H1 (cell line): ENCODE results near the gene PPP1R3C. TPM values are rescaled to one million over a fixed set of nuclear protein-coding genes. Genes with fewer than 3 reads are reported as not detected.

Source experiments
- CTCF ChIA-PET: fragments of 300-600 bp; sonication (Branson Sonifier 250); formaldehyde crosslinking; loops from one replicate; lab custom pipeline; 2021; ENCODE audit not compliant: partially characterized antibody; lab: Charles Lee
- POLR2A ChIA-PET: fragments of 300-600 bp; sonication (Branson Sonifier 250); formaldehyde crosslinking; loops from one replicate; lab custom pipeline; 2021; ENCODE audit warnings: inconsistent platforms; ENCODE audit not compliant: partially characterized antibody; lab: Charles Lee
- DNase-seq, 2 experiments: peaks; one replicate each; pipeline versions ENCODE4 v3.0.0 to v3.0.0-alpha.2; 2010 to 2022; ENCODE audit warnings: low spot score in 2 of 2, low read depth in 1 of 2, mixed read lengths in 1 of 2
- FAIRE-seq: peaks from 2 replicates; lab custom pipeline; 2011; peaks lifted over from hg19 to GRCh38; lab: Jason Lieb, UNC
- H2AFZ ChIP-seq: 2 replicates; pipeline ENCODE4 v1.8.1; 2012; ENCODE audit warnings: low read length, inconsistent platforms
- H2AK5ac ChIP-seq: 2 replicates; pipeline ENCODE4 v1.6.1; 2013; ENCODE audit warnings: low read depth, low read length
- H2BK120ac ChIP-seq: replicated peaks from 2 replicates; pipeline ENCODE3; 2013; ENCODE audit warnings: low read depth, low read length, inconsistent platforms
- H2BK12ac ChIP-seq: 2 replicates; pipeline ENCODE4 v1.6.1; 2013; ENCODE audit warnings: low read depth, low read length
- H2BK15ac ChIP-seq: 2 replicates; pipeline ENCODE4 v1.6.1; 2013; ENCODE audit warnings: low read length
- H2BK20ac ChIP-seq: 2 replicates; pipeline ENCODE4 v1.6.1; 2013; ENCODE audit warnings: low read length
- H2BK5ac ChIP-seq: 2 replicates; pipeline ENCODE4 v1.6.1; 2013; ENCODE audit warnings: low read depth, low read length
- H3K14ac ChIP-seq: 2 replicates; pipeline ENCODE4 v1.6.1; 2013; ENCODE audit warnings: inconsistent platforms; ENCODE audit not compliant: insufficient read length
- H3K18ac ChIP-seq: 2 replicates; pipeline ENCODE4 v1.6.1; 2013; ENCODE audit warnings: low read length; ENCODE audit errors: extremely low read depth
- H3K23ac ChIP-seq: 2 replicates; pipeline ENCODE4 v1.6.1; 2013; ENCODE audit warnings: inconsistent platforms; ENCODE audit not compliant: insufficient read length
- H3K23me2 ChIP-seq: 2 replicates; pipeline ENCODE4 v1.6.1; 2013; ENCODE audit warnings: low read depth, low read length
- H3K27ac ChIP-seq: 2 replicates; pipeline ENCODE4 v1.6.1; 2011; ENCODE audit warnings: low read depth, low read length, inconsistent platforms
- H3K27me3 ChIP-seq, 4 experiments: replicated peaks in 1 of 4; 1 replicate in 1 of 4; 2 replicates in 3 of 4; pipeline versions ENCODE4 v1.6.1 to v1.8.1; 2011 to 2013; ENCODE audit warnings: low read length in 3 of 4, mild to moderate bottlenecking in 3 of 4, inconsistent platforms in 2 of 4, mixed read lengths in 2 of 4, moderate library complexity in 1 of 4; ENCODE audit not compliant: control insufficient read depth in 3 of 4, insufficient read depth in 3 of 4; ENCODE audit errors: extremely low read depth in 1 of 4
- H3K36me3 ChIP-seq, 4 experiments: 2 replicates each; pipeline versions ENCODE4 v1.6.1 to v1.8.1; 2011 to 2013; ENCODE audit warnings: mild to moderate bottlenecking in 4 of 4, low read length in 3 of 4, moderate library complexity in 2 of 4, control low read depth in 1 of 4, inconsistent platforms in 1 of 4; ENCODE audit not compliant: insufficient read depth in 4 of 4, control insufficient read depth in 2 of 4
- H3K4ac ChIP-seq: replicated peaks from 2 replicates; pipeline ENCODE3; 2013; ENCODE audit warnings: low read length, low read depth, mixed read lengths, inconsistent platforms; ENCODE audit not compliant: insufficient read length
- H3K4me1 ChIP-seq, 4 experiments: replicated peaks in 1 of 4; 1 replicate in 1 of 4; 2 replicates in 3 of 4; pipeline versions ENCODE4 v1.6.1 to v1.8.1; 2011 to 2013; ENCODE audit warnings: low read length in 3 of 4, inconsistent platforms in 2 of 4, mixed read lengths in 1 of 4; ENCODE audit not compliant: insufficient read depth in 4 of 4, control insufficient read depth in 3 of 4
- H3K4me2 ChIP-seq, 2 experiments: 2 replicates each; pipeline versions ENCODE4 v1.6.1 to v1.8.1; 2011 to 2013; ENCODE audit warnings: low read depth in 2 of 2, low read length in 2 of 2, control low read depth in 1 of 2, inconsistent platforms in 1 of 2, mild to moderate bottlenecking in 1 of 2; ENCODE audit not compliant: insufficient read depth in 1 of 2
- H3K4me3 ChIP-seq, 4 experiments: fragments of 200-600, 300-600 bp in 1 of 4; sonication (generic), shearing (Covaris generic), sonication (Bioruptor Twin) in 1 of 4; 2 replicates each; pipeline versions ENCODE4 v1.5.1 to v1.8.1; 2011 to 2016; ENCODE audit warnings: low read length in 4 of 4, low read depth in 3 of 4, control low read depth in 2 of 4, inconsistent platforms in 2 of 4, mild to moderate bottlenecking in 2 of 4, mixed read lengths in 1 of 4, moderate library complexity in 1 of 4; ENCODE audit not compliant: insufficient read depth in 2 of 4; ENCODE audit errors: extremely low read depth in 1 of 4
- H3K56ac ChIP-seq: replicated peaks from 2 replicates; pipeline ENCODE3; 2013; ENCODE audit warnings: low read depth, mild to moderate bottlenecking, mixed read lengths, low read length, inconsistent platforms; ENCODE audit not compliant: insufficient read length
- H3K79me1 ChIP-seq: 2 replicates; pipeline ENCODE4 v1.6.1; 2013; ENCODE audit warnings: low read depth, low read length, control low read depth
- H3K79me2 ChIP-seq, 2 experiments: 2 replicates each; pipeline versions ENCODE4 v1.6.1 to v1.8.1; 2012 to 2013; ENCODE audit warnings: low read length in 2 of 2, mild to moderate bottlenecking in 2 of 2, inconsistent platforms in 1 of 2; ENCODE audit not compliant: insufficient read depth in 2 of 2, control insufficient read depth in 1 of 2
- H3K9ac ChIP-seq, 4 experiments: replicated peaks in 1 of 4; 1 replicate in 1 of 4; 2 replicates in 3 of 4; pipeline versions ENCODE4 v1.6.1 to v1.8.1; 2011 to 2013; ENCODE audit warnings: low read depth in 3 of 4, low read length in 3 of 4, control low read depth in 2 of 4, mild to moderate bottlenecking in 2 of 4, moderate library complexity in 2 of 4, inconsistent platforms in 1 of 4; ENCODE audit errors: extremely low read depth in 1 of 4
- H3K9me3 ChIP-seq, 2 experiments: 2 replicates each; pipeline versions ENCODE4 v1.6.1 to v1.8.1; 2012 to 2013; ENCODE audit warnings: mild to moderate bottlenecking in 2 of 2, moderate library complexity in 2 of 2, control low read depth in 1 of 2, inconsistent platforms in 1 of 2, low read depth in 1 of 2, low read length in 1 of 2, mixed read lengths in 1 of 2; ENCODE audit not compliant: insufficient read depth in 2 of 2
- H4K20me1 ChIP-seq, 2 experiments: replicated peaks in 1 of 2; 2 replicates each; pipeline versions ENCODE3 to v1.8.1; 2011 to 2013; ENCODE audit warnings: inconsistent platforms in 2 of 2, low read length in 2 of 2, mild to moderate bottlenecking in 1 of 2; ENCODE audit not compliant: insufficient read depth in 2 of 2, control insufficient read depth in 1 of 2
- H4K5ac ChIP-seq: 2 replicates; pipeline ENCODE4 v1.6.1; 2013; ENCODE audit warnings: low read length, low read depth, mixed read lengths, inconsistent platforms; ENCODE audit not compliant: insufficient read length
- H4K8ac ChIP-seq: 2 replicates; pipeline ENCODE4 v1.8.0; 2013; ENCODE audit warnings: mild to moderate bottlenecking, moderate library complexity, low read length, inconsistent platforms; ENCODE audit not compliant: insufficient read depth; ENCODE audit errors: extremely low read depth
- H4K91ac ChIP-seq: replicated peaks from 2 replicates; pipeline ENCODE3; 2013; ENCODE audit warnings: low read length, mixed read lengths, inconsistent platforms; ENCODE audit not compliant: insufficient read length
- FOSL1 ChIP-seq: IDR thresholded peaks from 2 replicates; pipeline ENCODE4 v1.6.1; 2011; ENCODE audit warnings: mild to moderate bottlenecking, low read depth, low read length, moderate library complexity; ENCODE audit not compliant: insufficient read depth
- WGBS, 2 experiments: shearing (Covaris generic) in 1 of 2; methylation state at CpG; one replicate each; pipeline versions ENCODE4 v1.1.6 to v1.1.7; 2013 to 2015; ENCODE audit warnings: low lambda C conversion rate in 2 of 2, mixed read lengths in 2 of 2, inconsistent platforms in 1 of 2, low coverage in 1 of 2, missing lambda C conversion rate in 1 of 2; ENCODE audit not compliant: insufficient replicate concordance in 2 of 2, insufficient coverage in 1 of 2, insufficient read length in 1 of 2; ENCODE audit errors: extremely low coverage in 1 of 2, missing lambda C conversion rate in 1 of 2; 5-methylcytosine and 5-hydroxymethylcytosine counted together
- polyA plus RNA-seq, 7 experiments: library from polyadenylated mRNA; depleted of rRNA in 3 of 7; stranded (reverse) in 5 of 7; unstranded in 2 of 7; fragments of >200 nt in 5 of 7; fragments of 200-250 nt in 2 of 7; gene quantifications; 1 replicate in 5 of 7; 2 replicates in 1 of 7; 4 replicates in 1 of 7; pipeline versions ENCODE4 v1.2.1 to v1.2.3, GENCODE V29; 2011 to 2013; ENCODE audit warnings: missing spikeins in 2 of 7, mixed read lengths in 2 of 7
- total RNA-seq: library from RNA; stranded (reverse); fragmentation: NEBNext Ultra II Directional; extraction: Animal tissue kit (Norgen Biotek cat#: 25700); gene quantifications from 2 replicates; pipeline ENCODE4 v1.2.1, GENCODE V29; 2021

The PPP1R3C gene
- total and polyA plus RNA-seq, 2 of the 8 experiments (the other 6 are each of a cell fraction or from before 2014, with no cell fraction given), result 1.3 TPM

DNA sequence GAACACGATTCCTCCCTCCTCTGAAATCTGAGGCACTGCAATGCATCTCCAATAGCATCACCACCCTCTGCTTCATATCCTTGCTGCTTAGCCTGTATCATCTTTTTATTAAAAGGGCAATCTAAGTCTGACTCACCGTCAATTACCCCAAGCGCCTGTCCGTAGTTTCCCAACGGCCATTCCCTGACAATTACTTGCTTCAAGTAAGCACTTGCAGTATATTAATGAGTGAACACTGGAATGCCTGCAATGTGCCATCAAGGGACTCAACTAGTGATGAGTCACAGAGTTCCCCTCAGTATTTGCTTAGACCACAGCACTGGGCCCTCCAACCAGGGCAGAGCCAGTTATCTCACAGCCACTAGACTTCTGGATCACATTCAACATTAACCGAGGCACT is 19.5 kb upstream of the PPP1R3C start:
- H3K4me2 ChIP-seq, result no peak overlapping the region
- POLR2A ChIA-PET, result no interaction called here
- H4K20me1 ChIP-seq, result no peaks in the 10 kb centered on the region

More for the DNA sequence above, 19.5 kb upstream of the PPP1R3C start:
- H2BK12ac ChIP-seq, result no peak overlapping the region
- 92% methylated on average over 6 of the region's 6 CpGs; no CpG with 5 or more reads in 1 of the 2 experiments for WGBS, 2 experiments
- H3K4me1 ChIP-seq, result no peaks in the 10 kb centered on the region
- H2BK15ac ChIP-seq, result no peak overlapping the region
- H3K56ac ChIP-seq, result no peak overlapping the region
- H2BK20ac ChIP-seq, result no peak overlapping the region
- no peak overlapping the region for H3K23ac ChIP-seq
- H3K4me3 ChIP-seq, result no peak overlapping the region
- CTCF ChIA-PET, result interaction anchor here (1.4 to 4.8 kb wide), 6 partner anchors 9 to 354 kb away, joined by 3 to 22 read pairs (median 6); partner anchors contain the start of gene PPP1R3C
- H3K79me2 ChIP-seq, result no peaks in the 10 kb centered on the region
- H3K27ac ChIP-seq, result no peak overlapping the region
- no peak overlapping the region for H3K14ac ChIP-seq
- FAIRE-seq (no peak), DNase-seq (no peak)
- H3K27me3 ChIP-seq, result no peaks in the 10 kb centered on the region
- H4K8ac ChIP-seq, result no peak overlapping the region
- no peak overlapping the region for H2AFZ ChIP-seq
- no peaks in the 10 kb centered on the region for H3K79me1 ChIP-seq
- H3K9me3 ChIP-seq, result no peaks in the 10 kb centered on the region; a peak in 1 of 4 replicates
- no peaks in the 10 kb centered on the region for H3K36me3 ChIP-seq
- no peak overlapping the region for H3K9ac ChIP-seq
- no peak overlapping the region for H3K18ac ChIP-seq
- TF ChIP-seq FOSL1, result no peak
- no peak overlapping the region for H2AK5ac ChIP-seq
- no peak overlapping the region for H3K4ac ChIP-seq
- H2BK120ac ChIP-seq, result no peak overlapping the region
- no peaks in the 10 kb centered on the region for H3K23me2 ChIP-seq
- H4K91ac ChIP-seq, result no peak overlapping the region
- no peak overlapping the region for H4K5ac ChIP-seq
- H2BK5ac ChIP-seq, result no peak overlapping the region
